ENCODE measurements around the gene MAP3K2.
"Not testable (repeated sequence)": the region's sequence is repeated elsewhere in the genome, so short reads cannot be mapped to it uniquely, and the experiment has no call there.

GRCh38 chr2:127353223-127353622 is 34.6 kb downstream of the MAP3K2 start:
- TF ChIP-seq, protein P1, sequence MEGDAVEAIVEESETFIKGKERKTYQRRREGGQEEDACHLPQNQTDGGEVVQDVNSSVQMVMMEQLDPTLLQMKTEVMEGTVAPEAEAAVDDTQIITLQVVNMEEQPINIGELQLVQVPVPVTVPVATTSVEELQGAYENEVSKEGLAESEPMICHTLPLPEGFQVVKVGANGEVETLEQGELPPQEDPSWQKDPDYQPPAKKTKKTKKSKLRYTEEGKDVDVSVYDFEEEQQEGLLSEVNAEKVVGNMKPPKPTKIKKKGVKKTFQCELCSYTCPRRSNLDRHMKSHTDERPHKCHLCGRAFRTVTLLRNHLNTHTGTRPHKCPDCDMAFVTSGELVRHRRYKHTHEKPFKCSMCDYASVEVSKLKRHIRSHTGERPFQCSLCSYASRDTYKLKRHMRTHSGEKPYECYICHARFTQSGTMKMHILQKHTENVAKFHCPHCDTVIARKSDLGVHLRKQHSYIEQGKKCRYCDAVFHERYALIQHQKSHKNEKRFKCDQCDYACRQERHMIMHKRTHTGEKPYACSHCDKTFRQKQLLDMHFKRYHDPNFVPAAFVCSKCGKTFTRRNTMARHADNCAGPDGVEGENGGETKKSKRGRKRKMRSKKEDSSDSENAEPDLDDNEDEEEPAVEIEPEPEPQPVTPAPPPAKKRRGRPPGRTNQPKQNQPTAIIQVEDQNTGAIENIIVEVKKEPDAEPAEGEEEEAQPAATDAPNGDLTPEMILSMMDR (conservative IDR thresholded peaks at IDR 0.05; ENCODE audit: low read depth in 2 of 2): not testable (repeated sequence)
- not testable (repeated sequence) for TF ChIP-seq EZH2phosphoT487 (IDR thresholded peaks at IDR 0.05; ENCODE audit: unreplicated experiment); EZH2 (IDR thresholded peaks at IDR 0.05; ENCODE audit: low read depth, unreplicated experiment); POLR2AphosphoS5 (IDR thresholded peaks at IDR 0.05; ENCODE audit: low read depth); REST (IDR thresholded peaks at IDR 0.05; ENCODE audit: unreplicated experiment); STAT1 (IDR thresholded peaks at IDR 0.05; ENCODE audit: unreplicated experiment); ZNF331 (CRISPR knock-in tag; IDR thresholded peaks at IDR 0.05; ENCODE audit: low read depth); JUNB (IDR thresholded peaks at IDR 0.05; ENCODE audit: unreplicated experiment); NANOG (IDR thresholded peaks at IDR 0.05; ENCODE audit: borderline replicate concordance); CREB1 (CRISPR knock-in tag; IDR thresholded peaks at IDR 0.05; ENCODE audit: low read depth); ZNF114 (CRISPR knock-in tag; IDR thresholded peaks at IDR 0.05)
- TF ChIP-seq, protein P2, sequence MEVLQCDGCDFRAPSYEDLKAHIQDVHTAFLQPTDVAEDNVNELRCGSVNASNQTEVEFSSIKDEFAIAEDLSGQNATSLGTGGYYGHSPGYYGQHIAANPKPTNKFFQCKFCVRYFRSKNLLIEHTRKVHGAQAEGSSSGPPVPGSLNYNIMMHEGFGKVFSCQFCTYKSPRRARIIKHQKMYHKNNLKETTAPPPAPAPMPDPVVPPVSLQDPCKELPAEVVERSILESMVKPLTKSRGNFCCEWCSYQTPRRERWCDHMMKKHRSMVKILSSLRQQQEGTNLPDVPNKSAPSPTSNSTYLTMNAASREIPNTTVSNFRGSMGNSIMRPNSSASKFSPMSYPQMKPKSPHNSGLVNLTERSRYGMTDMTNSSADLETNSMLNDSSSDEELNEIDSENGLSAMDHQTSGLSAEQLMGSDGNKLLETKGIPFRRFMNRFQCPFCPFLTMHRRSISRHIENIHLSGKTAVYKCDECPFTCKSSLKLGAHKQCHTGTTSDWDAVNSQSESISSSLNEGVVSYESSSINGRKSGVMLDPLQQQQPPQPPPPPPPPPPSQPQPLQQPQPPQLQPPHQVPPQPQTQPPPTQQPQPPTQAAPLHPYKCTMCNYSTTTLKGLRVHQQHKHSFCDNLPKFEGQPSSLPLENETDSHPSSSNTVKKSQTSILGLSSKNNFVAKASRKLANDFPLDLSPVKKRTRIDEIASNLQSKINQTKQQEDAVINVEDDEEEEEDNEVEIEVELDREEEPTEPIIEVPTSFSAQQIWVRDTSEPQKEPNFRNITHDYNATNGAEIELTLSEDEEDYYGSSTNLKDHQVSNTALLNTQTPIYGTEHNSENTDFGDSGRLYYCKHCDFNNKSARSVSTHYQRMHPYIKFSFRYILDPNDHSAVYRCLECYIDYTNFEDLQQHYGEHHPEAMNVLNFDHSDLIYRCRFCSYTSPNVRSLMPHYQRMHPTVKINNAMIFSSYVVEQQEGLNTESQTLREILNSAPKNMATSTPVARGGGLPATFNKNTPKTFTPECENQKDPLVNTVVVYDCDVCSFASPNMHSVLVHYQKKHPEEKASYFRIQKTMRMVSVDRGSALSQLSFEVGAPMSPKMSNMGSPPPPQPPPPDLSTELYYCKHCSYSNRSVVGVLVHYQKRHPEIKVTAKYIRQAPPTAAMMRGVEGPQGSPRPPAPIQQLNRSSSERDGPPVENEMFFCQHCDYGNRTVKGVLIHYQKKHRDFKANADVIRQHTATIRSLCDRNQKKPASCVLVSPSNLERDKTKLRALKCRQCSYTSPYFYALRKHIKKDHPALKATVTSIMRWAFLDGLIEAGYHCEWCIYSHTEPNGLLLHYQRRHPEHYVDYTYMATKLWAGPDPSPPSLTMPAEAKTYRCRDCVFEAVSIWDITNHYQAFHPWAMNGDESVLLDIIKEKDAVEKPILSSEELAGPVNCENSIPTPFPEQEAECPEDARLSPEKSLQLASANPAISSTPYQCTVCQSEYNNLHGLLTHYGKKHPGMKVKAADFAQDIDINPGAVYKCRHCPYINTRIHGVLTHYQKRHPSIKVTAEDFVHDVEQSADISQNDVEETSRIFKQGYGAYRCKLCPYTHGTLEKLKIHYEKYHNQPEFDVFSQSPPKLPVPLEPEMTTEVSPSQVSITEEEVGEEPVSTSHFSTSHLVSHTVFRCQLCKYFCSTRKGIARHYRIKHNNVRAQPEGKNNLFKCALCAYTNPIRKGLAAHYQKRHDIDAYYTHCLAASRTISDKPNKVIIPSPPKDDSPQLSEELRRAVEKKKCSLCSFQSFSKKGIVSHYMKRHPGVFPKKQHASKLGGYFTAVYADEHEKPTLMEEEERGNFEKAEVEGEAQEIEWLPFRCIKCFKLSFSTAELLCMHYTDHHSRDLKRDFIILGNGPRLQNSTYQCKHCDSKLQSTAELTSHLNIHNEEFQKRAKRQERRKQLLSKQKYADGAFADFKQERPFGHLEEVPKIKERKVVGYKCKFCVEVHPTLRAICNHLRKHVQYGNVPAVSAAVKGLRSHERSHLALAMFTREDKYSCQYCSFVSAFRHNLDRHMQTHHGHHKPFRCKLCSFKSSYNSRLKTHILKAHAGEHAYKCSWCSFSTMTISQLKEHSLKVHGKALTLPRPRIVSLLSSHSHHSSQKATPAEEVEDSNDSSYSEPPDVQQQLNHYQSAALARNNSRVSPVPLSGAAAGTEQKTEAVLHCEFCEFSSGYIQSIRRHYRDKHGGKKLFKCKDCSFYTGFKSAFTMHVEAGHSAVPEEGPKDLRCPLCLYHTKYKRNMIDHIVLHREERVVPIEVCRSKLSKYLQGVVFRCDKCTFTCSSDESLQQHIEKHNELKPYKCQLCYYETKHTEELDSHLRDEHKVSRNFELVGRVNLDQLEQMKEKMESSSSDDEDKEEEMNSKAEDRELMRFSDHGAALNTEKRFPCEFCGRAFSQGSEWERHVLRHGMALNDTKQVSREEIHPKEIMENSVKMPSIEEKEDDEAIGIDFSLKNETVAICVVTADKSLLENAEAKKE (CRISPR knock-in tag; IDR thresholded peaks at IDR 0.05): not testable (repeated sequence)
- TF ChIP-seq, protein P3, sequence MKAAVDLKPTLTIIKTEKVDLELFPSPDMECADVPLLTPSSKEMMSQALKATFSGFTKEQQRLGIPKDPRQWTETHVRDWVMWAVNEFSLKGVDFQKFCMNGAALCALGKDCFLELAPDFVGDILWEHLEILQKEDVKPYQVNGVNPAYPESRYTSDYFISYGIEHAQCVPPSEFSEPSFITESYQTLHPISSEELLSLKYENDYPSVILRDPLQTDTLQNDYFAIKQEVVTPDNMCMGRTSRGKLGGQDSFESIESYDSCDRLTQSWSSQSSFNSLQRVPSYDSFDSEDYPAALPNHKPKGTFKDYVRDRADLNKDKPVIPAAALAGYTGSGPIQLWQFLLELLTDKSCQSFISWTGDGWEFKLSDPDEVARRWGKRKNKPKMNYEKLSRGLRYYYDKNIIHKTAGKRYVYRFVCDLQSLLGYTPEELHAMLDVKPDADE (IDR thresholded peaks at IDR 0.05): not testable (repeated sequence)
